Esophagus muscularis mucosa (tissue), 3 donors: ENCODE measurements around the gene DLGAP4.

Experiments used
- CTCF ChIP-seq, 3 experiments: fragments of 200-600 bp in 2 of 3; fragments of 450-650 bp in 1 of 3; sonication (generic) in 2 of 3; IDR thresholded peaks; one replicate each; pipeline ENCODE4 v1.5.1; 2017 to 2019; ENCODE audit warnings: antibody characterized with exemption in 3 of 3, mild to moderate bottlenecking in 2 of 3, moderate library complexity in 1 of 3
- POLR2AphosphoS5 ChIP-seq, 2 donors: sonication (generic); formaldehyde crosslinking; IDR thresholded peaks; one replicate each; pipeline ENCODE4 v1.6.1; 2017; ENCODE audit warnings: antibody characterized with exemption in 2 of 2

- TF ChIP-seq CTCF (IDR thresholded peaks at IDR 0.05): no peak
- TF ChIP-seq POLR2AphosphoS5 (IDR thresholded peaks at IDR 0.05): no peak
Measured at GRCh38 chr20:36394340-36394965, 88.3 kb downstream of the DLGAP4 start.
